SH-SY5Y (cell line): ENCODE data around the gene EYA4.

Experiments used
- GATA2 ChIP-seq: IDR thresholded peaks from 2 replicates; pipeline ENCODE4 v1.6.1; 2011; ENCODE audit warnings: mild to moderate bottlenecking, low read depth, low read length
- GATA3 ChIP-seq: IDR thresholded peaks from 2 replicates; pipeline ENCODE4 v1.6.1; 2011; ENCODE audit warnings: low read depth, mild to moderate bottlenecking, low read length, moderate library complexity

GRCh38 chr6:133265066-133265465, 23.9 kb downstream of the EYA4 start:
- TF ChIP-seq GATA2 (no peak), GATA3 (no peak)
